ENCODE results near the gene FOXA2. TPM values are rescaled to one million over a fixed set of nuclear protein-coding genes. Genes with fewer than 3 reads are reported as not detected.

Gene FOXA2
- not detected for total RNA-seq

GRCh38 chr20:22584522-22584921 is at the start of gene FOXA2:
TSS of gene FOXA2 (minus strand) at chr20:22584572. CDS start at chr20:22584278, 294 bp downstream.

Small RNA genes within 50 kb of the gene (small RNA-seq; reads per million reads assigned to genes)
- gene LINC00261, result 0 reads per million in 2 donors

All from melanocyte of skin (primary cell).